Right lung (tissue), 10 donors: ENCODE data around the gene SLC4A11. TPM values are rescaled to one million over a fixed set of nuclear protein-coding genes. Genes with fewer than 3 reads are reported as not detected.

Source experiments
- DNase-seq, 2 donors: peaks; one replicate each; pipeline ENCODE4 v3.0.0-alpha.2; 2013
- long read RNA-seq, 8 donors: transcript quantifications; one replicate each; lab custom pipeline, GENCODE V29; 2026
- polyA plus RNA-seq, 5 donors: library from polyadenylated mRNA; unstranded; fragments of 120-200 nt; gene quantifications; one replicate each; pipeline versions ENCODE4 v1.2.1 to v1.2.3, GENCODE V29; 2013; ENCODE audit warnings: inconsistent platforms in 1 of 5, low replicate concordance in 1 of 5; ENCODE audit not compliant: insufficient read length in 5 of 5, insufficient read depth in 1 of 5

Gene SLC4A11
- polyA plus RNA-seq, result 1 to 10 TPM in 2 of 5 donors, under 1 TPM in 3; 0.74 to 1.3 (median 0.86) TPM
- long read RNA-seq, donor 1, result 0 reads
- long read RNA-seq, donor 2, result 0 reads
- long read RNA-seq, donor 3, result 0 reads
- long read RNA-seq, donor 4, result 0 reads
- long read RNA-seq, donor 5, result 0 reads
- long read RNA-seq, donor 6, result 0 reads
- long read RNA-seq, donor 7, result 0 reads
- long read RNA-seq, donor 8, result 0 reads

- DNase-seq, result no peak
Observed at GRCh38 chr20:3239026-3239866, at the start of gene SLC4A11. SLC4A11 (minus strand) TSS chr20:3239190; CDS start chr20:3239137, 53 bp downstream.

- DNase-seq, result no peak
Observed at GRCh38 chr20:3283222-3283820, 44.3 kb upstream of the SLC4A11 start.

DNA sequence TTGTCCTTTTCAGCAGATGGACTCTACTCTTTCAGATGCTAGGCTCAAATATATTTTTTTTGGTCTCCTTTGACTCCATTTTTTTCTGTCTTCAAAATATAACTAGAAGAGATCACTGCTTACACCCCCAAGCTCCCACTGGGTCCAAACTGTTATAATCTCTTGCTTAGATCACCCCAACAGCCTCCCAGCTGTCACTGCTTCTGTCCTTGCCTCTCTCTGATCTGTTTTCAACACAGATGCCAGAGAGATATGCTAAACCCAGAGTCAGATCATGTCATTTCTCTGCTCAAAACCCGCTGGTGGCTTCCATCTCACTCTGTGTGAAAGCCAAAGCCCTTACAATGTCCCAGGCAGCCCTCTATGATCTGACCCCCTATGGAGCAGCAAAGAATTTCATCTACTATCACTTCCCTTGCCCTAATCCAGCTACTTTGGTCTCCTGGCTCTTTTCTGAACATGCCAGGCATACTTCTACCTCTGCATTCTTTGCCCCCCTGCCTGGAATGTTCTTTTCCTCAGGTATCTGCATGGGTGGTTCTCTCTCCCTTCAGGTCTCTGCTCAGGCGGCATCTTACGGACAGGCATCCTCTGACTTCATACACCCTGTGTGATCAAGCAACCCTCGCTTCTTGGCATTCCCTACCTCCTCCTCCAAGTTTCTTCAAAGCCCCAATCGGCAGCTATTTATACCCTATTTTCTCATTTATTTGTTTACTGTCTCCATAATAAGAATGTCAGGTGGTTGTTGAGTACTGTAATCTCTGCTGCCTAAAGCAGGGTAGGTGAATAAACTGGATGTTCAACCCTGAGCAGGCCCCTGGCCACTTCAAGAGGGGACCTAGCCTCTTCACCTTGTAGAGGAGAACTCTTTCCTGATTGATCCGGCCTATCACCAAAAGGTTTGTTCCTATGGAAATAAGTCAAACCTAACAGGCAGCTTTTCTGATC, 43.6 kb upstream of the SLC4A11 start:
- DNase-seq, result no peak

- no peak for DNase-seq
Observed at GRCh38 chr20:3281437-3281836, 42.4 kb upstream of the SLC4A11 start.

DNA sequence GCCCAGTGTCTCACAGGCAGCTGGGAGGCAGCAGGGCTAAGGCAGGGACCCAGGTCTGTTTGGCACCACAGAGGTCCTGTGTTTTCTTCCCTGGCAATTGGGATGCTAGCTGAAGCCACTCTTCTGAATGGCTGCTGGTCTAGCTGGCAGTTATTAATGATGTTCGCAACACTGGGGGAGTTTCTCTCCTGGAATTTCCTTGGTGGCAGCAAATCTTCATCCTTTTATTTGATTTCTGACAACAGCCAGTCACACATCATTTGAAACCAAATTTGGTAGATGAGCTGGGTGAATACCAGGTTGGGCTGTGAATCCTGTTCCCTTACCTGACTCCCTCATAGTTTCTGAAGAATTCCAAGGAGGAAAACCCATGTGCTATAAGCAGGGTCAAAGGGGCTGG, 40.8 kb upstream of the SLC4A11 start:
- no peak for DNase-seq

GRCh38 chr20:3277686-3278465, 38.9 kb upstream of the SLC4A11 start:
- no peak for DNase-seq

GRCh38 chr20:3276680-3277015, 37.7 kb upstream of the SLC4A11 start:
- DNase-seq, result no peak

GRCh38 chr20:3275966-3276679, 37.1 kb upstream of the SLC4A11 start:
- DNase-seq, result no peak

DNA sequence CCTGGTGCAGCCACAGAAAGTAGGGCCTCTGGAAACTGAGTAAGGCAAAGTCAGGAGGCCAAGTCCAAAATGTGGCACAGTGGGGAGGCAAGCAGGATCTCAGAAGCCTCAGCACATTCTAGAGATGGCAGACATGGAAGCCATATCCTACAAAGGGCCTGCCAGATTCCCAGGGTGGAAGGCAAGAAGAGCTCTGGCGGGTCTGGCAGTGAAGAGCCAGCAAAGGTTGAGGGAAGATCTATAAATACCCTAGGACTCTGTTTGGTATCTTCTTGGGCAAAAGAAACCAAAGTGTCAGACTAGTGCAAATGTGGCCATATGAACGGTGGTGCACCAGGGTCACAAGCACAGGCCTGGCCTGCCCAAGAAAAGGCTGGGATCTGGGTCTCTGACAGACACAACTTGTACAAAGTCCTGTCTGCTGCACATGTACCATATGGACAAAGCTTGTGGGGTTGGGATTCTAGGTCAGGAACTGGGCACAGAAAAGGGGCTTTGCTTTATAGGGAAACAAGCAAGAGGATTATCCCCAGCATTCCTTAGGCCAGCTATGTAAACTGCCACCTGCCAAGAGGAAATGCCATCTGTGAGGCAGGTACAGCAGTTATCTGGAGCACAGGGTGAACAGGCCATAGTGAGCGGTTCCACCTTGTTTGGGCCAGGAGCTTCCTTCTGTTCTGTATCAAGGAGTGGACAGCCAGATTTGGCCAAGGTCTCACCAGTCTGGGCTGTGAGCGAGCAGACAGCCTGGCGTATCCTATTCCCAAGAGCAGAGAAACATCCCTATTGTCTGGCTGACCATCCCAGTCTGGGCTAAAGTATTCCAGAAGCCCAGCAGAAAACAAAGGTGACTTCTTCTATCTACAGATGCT, 36.3 kb upstream of the SLC4A11 start:
- DNase-seq, result no peak

- no peak for DNase-seq
Observed at GRCh38 chr20:3273371-3273770, 34.4 kb upstream of the SLC4A11 start.

GRCh38 chr20:3270051-3270450, 31.1 kb upstream of the SLC4A11 start:
- DNase-seq, result no peak

DNA sequence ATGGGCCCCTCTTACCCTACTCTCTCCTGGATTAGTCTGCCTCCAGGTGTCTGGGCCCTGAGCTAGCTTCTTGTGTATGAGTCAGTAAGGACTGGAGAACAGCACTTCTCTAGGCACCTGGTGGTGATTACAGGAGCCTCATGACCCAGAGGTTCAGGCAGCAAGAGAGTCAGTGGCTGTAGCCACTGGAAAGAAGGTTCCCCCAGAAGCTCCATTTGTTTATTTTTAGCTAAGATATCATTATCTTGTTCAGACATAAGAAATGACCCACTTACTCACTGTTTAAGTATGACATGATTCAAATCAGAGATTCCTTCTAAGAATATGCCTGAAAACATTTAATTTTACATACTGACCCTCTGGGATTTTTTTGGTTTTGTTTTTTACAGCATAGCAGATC, 23.6 kb upstream of the SLC4A11 start:
- DNase-seq, result no peak

GRCh38 chr20:3258429-3258828, 19.4 kb upstream of the SLC4A11 start:
- DNase-seq, result no peak

GRCh38 chr20:3255728-3256127, 16.7 kb upstream of the SLC4A11 start:
- DNase-seq, result no peak

- DNase-seq, result no peak
Observed at GRCh38 chr20:3251806-3252205, 12.8 kb upstream of the SLC4A11 start.

GRCh38 chr20:3250091-3250504, 11.1 kb upstream of the SLC4A11 start:
- no peak for DNase-seq

GRCh38 chr20:3248993-3249347, 10.0 kb upstream of the SLC4A11 start:
- no peak for DNase-seq

- DNase-seq, result no peak
Observed at GRCh38 chr20:3248167-3248992, 9.4 kb upstream of the SLC4A11 start.
